Tibial artery (tissue), 4 donors: Measurements from ENCODE around the gene KLK3.
A peak's percentile ranks its signal among the peaks of the same experiment; 100 is the strongest.

Experiments
- DNase-seq, 2 donors: peaks; one replicate each; pipeline ENCODE4 v3.0.0-alpha.2; 2019
- H3K27ac ChIP-seq, 2 donors: fragments of 200-600 bp; sonication (generic) in 1 of 2; 1 replicate in 1 of 2; 2 replicates in 1 of 2; pipeline ENCODE4 v1.5.1; 2018 to 2019; ENCODE audit warnings: mild to moderate bottlenecking in 1 of 2
- H3K27me3 ChIP-seq, 2 donors: fragments of 200-600 bp; sonication (generic) in 1 of 2; one replicate each; pipeline versions ENCODE4 v1.5.1 to v1.6.0; 2016 to 2019
- H3K36me3 ChIP-seq, 3 donors: fragments of 200-600 bp; sonication (generic) in 2 of 3; one replicate each; pipeline ENCODE4 v1.5.1; 2016 to 2019; ENCODE audit warnings: mild to moderate bottlenecking in 2 of 3
- H3K4me1 ChIP-seq, 4 donors: fragments of 200-600 bp; sonication (generic) in 2 of 4; 1 replicate in 3 of 4; 2 replicates in 1 of 4; pipeline ENCODE4 v1.5.1; 2016 to 2019
- H3K4me3 ChIP-seq, 2 donors: fragments of 200-600 bp; sonication (generic) in 1 of 2; 1 replicate in 1 of 2; 2 replicates in 1 of 2; pipeline ENCODE4 v1.5.1; 2018 to 2019; ENCODE audit warnings: mild to moderate bottlenecking in 2 of 2
- H3K9me3 ChIP-seq, 3 donors: fragments of 200-600 bp; sonication (generic) in 1 of 3; one replicate each; pipeline ENCODE4 v1.5.1; 2016 to 2019
- CTCF ChIP-seq, 2 experiments: fragments of 200-600 bp in 1 of 2; fragments of 450-650 bp in 1 of 2; IDR thresholded peaks; one replicate each; pipeline ENCODE4 v1.5.1; 2017 to 2019; ENCODE audit warnings: antibody characterized with exemption in 2 of 2, mild to moderate bottlenecking in 1 of 2, moderate library complexity in 1 of 2
- intact Hi-C: fragments of 100-400 bp; cut with DNase I; formaldehyde crosslinking; loops from one replicate; pipeline ENCODE4 v1.15.0; 2023; ENCODE audit warnings: low total_unique reads

Gene KLK3

DNA sequence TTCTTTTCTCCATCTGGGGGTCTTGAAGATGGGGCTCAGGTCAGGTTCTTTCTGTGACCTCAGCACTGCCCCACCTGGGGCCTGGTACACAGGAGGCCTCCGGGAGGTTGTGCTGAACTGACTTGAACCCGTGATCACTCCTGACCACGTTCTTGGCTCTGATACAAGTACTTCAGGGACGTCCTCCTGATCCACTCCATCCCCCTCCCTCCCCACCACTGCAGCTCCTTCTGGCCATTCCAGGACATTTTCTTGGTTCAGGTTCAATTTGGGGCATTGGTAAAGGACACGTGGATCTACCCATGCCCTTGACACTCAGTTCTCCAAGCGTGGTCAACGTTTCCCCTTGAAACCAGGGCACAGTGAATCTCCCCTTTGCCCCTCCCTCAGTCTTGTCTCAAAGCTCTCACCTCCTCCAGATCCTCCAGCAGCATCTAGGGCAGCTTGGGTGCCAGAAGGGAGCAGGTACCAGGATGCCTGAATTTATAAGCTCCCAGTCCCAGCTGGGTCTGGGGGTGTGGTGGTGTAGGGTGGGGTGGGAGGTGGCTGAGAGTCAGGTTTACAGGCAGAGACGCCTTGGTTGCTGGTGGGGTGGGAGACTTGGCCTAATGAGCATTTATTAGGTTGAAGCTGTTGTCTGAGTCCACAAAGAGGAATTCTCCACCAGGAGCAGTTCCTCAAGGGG, 21.5 kb upstream of the KLK3 start, which contains the start of gene KLK15:
Gene KLK15 (minus strand): TSS at position 458 of the 685 bp plus-strand sequence. CDS start 2,082 bp downstream, outside the sequence.
- Histone ChIP-seq H3K4me3 (no peak within 1 kb of the TSS), H3K4me1 (peaks cover 0 to 12% (median 11%) of the 10 kb centered on the region in 4 donors), H3K9me3 (no peaks in the 10 kb centered on the region), H3K36me3 (no peaks in the 10 kb centered on the region), H3K27ac (no peak within 1 kb of the TSS), H3K27me3 (peaks cover 0 to 69% of the 10 kb centered on the region in 2 donors)
- intact Hi-C loops, result no loop called here
- no peak for TF ChIP-seq CTCF (IDR thresholded peaks at IDR 0.05)
- no peak for DNase-seq

DNA sequence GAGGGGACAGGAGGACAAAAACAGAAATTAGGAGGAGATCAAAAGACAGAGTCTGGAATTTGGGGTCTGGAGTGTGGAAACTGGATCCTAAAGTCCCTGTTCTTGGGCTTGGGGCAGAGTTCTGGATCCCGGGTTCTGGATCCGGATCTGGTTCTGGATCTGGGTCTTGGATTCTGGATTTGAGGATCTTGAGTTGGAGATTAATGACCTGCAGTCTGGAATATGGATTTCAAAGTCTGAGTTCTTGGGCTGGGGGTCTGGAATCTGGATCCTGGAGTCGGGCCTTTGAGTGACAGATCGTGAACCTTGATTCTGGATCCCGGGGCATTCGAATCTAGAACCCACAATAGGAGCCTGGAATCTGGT, 20.9 kb upstream of the KLK3 start:
- intact Hi-C loops, result no loop called here
- peaks cover 0 to 71% of the 10 kb centered on the region in 2 donors for H3K27me3 ChIP-seq
- no peak for TF ChIP-seq CTCF (IDR thresholded peaks at IDR 0.05)
- no peak overlapping the region for H3K4me3 ChIP-seq
- H3K9me3 ChIP-seq, result no peaks in the 10 kb centered on the region
- H3K4me1 ChIP-seq, result peaks cover 0 to 12% (median 11%) of the 10 kb centered on the region in 4 donors
- DNase-seq, result no peak
- H3K36me3 ChIP-seq, result no peaks in the 10 kb centered on the region
- H3K27ac ChIP-seq, result no peak overlapping the region

GRCh38 chr19:50835103-50835784, 19.5 kb upstream of the KLK3 start:
- Histone ChIP-seq H3K36me3 (no peaks in the 10 kb centered on the region), H3K27ac (no peak overlapping the region)
- no peak for DNase-seq

DNA sequence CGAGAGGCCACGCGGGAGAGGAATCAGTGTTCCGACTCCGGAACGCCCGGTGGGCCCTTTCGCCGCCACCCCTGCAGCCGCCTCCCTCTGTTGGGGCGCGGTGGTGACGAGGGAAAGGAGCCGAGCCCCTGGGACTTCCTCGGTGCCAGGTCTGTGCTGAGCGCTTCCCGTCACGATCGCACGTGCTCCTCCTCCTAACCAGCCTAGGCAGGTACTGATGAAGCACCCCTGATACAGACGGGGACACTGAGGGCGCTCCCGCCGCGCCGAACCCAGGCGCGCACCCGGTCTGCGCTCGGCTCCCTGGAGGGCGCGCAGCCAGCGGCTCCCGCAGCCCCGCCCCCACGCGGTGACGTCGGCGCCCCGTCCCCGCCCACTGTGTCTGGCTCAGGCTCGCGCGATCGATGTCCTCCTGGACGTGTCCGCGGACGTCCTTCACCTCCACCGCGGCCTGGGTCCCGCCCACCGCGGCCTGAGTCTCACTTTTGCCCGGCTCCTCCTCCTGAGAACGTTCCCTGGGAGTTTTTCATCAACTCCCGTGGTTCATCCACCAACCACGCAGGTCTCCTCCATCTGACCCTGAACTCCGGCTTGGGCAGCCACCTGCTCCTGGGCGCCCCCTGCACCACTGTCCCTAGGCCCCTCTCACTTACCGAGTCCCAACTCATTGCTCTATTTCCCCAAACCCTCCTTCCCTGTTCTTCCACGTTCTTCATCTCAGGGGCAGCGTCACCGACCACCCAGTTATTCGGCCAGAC, 18.8 kb upstream of the KLK3 start:
- H3K9me3 ChIP-seq, result no peaks in the 10 kb centered on the region
- H3K4me3 ChIP-seq, result peak overlapping the region; percentile 30 to 51
- H3K36me3 ChIP-seq, result no peaks in the 10 kb centered on the region
- peaks cover 0 to 66% of the 10 kb centered on the region in 2 donors for H3K27me3 ChIP-seq
- no peak overlapping the region for H3K27ac ChIP-seq
- H3K4me1 ChIP-seq, result peaks cover 0 to 12% (median 11%) of the 10 kb centered on the region in 4 donors
- TF ChIP-seq CTCF (IDR thresholded peaks at IDR 0.05), result no peak
- DNase-seq, result no peak
- intact Hi-C loops, result no loop called here

More at GRCh38 chr19:50835103-50835784, 19.5 kb upstream of the KLK3 start:
- Histone ChIP-seq H3K4me3 (peak overlapping the region; percentile 30 to 51), H3K4me1 (peaks cover 0 to 12% (median 11%) of the 10 kb centered on the region in 4 donors), H3K27me3 (peaks cover 0 to 73% of the 10 kb centered on the region in 2 donors), H3K9me3 (no peaks in the 10 kb centered on the region)
- intact Hi-C loops, result no loop called here
- TF ChIP-seq CTCF (IDR thresholded peaks at IDR 0.05), result no peak

DNA sequence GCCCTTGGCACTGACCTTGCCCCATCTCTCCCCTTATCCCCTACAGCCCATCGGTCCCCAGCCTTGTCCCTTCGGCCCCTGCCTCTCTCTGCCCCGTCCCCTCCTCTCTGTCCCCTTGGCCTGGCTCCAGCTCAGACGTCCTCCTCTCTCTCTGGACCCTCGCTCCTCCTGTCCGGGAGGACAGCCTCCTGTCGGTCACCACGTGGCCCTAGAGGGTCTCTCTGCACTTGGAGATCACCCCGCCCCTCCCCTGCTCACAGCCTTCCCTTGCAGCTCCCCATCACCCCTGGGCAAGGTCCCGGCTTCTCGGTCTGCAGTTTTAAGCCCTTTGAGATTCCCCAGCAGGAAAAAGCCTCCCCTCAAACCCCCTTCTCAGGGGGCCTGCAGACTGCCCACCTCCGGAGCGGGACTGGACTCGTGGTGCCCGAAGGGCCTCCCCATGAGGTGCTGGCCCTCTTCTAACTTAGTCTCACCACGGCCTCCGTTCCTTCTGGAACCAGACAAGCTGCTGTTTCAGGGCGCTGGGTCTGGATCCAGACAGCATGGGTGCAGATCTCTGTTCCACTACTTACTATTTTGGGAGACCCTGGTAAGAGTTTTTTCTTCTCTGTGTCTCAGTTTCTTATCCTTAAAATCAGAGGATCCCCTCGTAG, 18.0 kb upstream of the KLK3 start:
- TF ChIP-seq CTCF (IDR thresholded peaks at IDR 0.05), result no peak
- H3K36me3 ChIP-seq, result no peaks in the 10 kb centered on the region
- no peak for DNase-seq
- H3K27ac ChIP-seq, result no peak overlapping the region
- peaks cover 0 to 60% of the 10 kb centered on the region in 2 donors for H3K27me3 ChIP-seq
- no peaks in the 10 kb centered on the region for H3K9me3 ChIP-seq
- H3K4me1 ChIP-seq, result peaks cover 0 to 12% (median 11%) of the 10 kb centered on the region in 4 donors
- no peak overlapping the region for H3K4me3 ChIP-seq
- intact Hi-C loops, result no loop called here
